K562 (cell line): ENCODE data around the gene PRAC1. TPM values are rescaled to one million over a fixed set of nuclear protein-coding genes. Genes with fewer than 3 reads are reported as not detected.

ENCODE experiments used
- ATAC-seq: fragments of 200-7000 bp; cut with Tn5 transposase; 3 replicates; pipeline ENCODE4 v1.9.1; 2020; ENCODE audit warnings: moderate library complexity
- BruUV-seq: library from RNA; stranded (reverse); fragments of 400-500 nt; replicated peaks from 2 replicates; lab custom pipeline; 2021; lab: Mats Ljungman, UMichigan
- CTCF ChIA-PET: fragments of 300-600 bp; formaldehyde crosslinking; extraction: SDS; loops from one replicate; lab custom pipeline; 2021; ENCODE audit warnings: low intra/inter-chr PET ratio; lab: Yijun Ruan, JAX
- POLR2A ChIA-PET: fragments of 300-600, 350-650 bp; sonication (Branson Sonifier 250); formaldehyde crosslinking; extraction: SDS; loops from one replicate; lab custom pipeline; 2021; ENCODE audit warnings: antibody characterized with exemption, inconsistent platforms; lab: Yijun Ruan, JAX
- DNase-seq, 4 experiments: peaks; one replicate each; pipeline versions ENCODE4 v3.0.0 to v3.0.0-alpha.2; 2011 to 2018; ENCODE audit warnings: low spot score in 3 of 4, mixed read lengths in 3 of 4; ENCODE audit errors: extremely low read depth in 1 of 4
- FAIRE-seq: peaks from 2 replicates; lab custom pipeline; 2011; peaks lifted over from hg19 to GRCh38; lab: Jason Lieb, UNC
- H2AFZ ChIP-seq: 2 replicates; pipeline ENCODE4 v1.6.0; 2011; ENCODE audit warnings: low read depth, low read length, control low read depth, inconsistent platforms
- H3K27ac ChIP-seq: fragments of 200-600 bp; 3 replicates; pipeline ENCODE4 v1.8.0; 2011; ENCODE audit warnings: low read depth, mild to moderate bottlenecking, control low read depth, inconsistent platforms, low read length, moderate library complexity, mixed read lengths; ENCODE audit errors: extremely low read depth
- H3K27me3 ChIP-seq, 2 experiments: fragments of 300-600 bp in 1 of 2; 2 replicates in 1 of 2; 3 replicates in 1 of 2; pipeline versions ENCODE4 v1.6.0 to v1.8.0; 2011; ENCODE audit warnings: inconsistent platforms in 2 of 2, low read length in 2 of 2, mild to moderate bottlenecking in 1 of 2, mixed read lengths in 1 of 2, moderate library complexity in 1 of 2; ENCODE audit not compliant: control insufficient read depth in 2 of 2, insufficient read depth in 2 of 2
- H3K36me3 ChIP-seq: fragments of 300-600 bp; 3 replicates; pipeline ENCODE4 v1.8.0; 2011; ENCODE audit warnings: mild to moderate bottlenecking, low read length, inconsistent platforms; ENCODE audit not compliant: control insufficient read depth, insufficient read depth
- H3K4me1 ChIP-seq, 2 experiments: fragments of 200-600 bp in 1 of 2; replicated peaks in 1 of 2; 2 replicates in 1 of 2; 3 replicates in 1 of 2; pipeline versions ENCODE4 v1.5.1 to v1.8.0; 2011; ENCODE audit warnings: inconsistent platforms in 2 of 2, low read length in 2 of 2, mild to moderate bottlenecking in 1 of 2, mixed read lengths in 1 of 2, moderate library complexity in 1 of 2; ENCODE audit not compliant: control insufficient read depth in 2 of 2, insufficient read depth in 2 of 2
- H3K4me2 ChIP-seq: 2 replicates; pipeline ENCODE4 v1.6.1; 2011; ENCODE audit warnings: low read length, control low read depth, inconsistent platforms, mixed read lengths; ENCODE audit not compliant: insufficient read depth
- H3K4me3 ChIP-seq: fragments of 200-600 bp; sonication (generic), shearing (Covaris generic); 2 replicates; pipeline ENCODE4 v1.5.1; 2016; ENCODE audit warnings: control low read depth, inconsistent platforms
- H3K79me2 ChIP-seq: fragments of 200-600 bp; 3 replicates; pipeline ENCODE4 v1.8.0; 2011; ENCODE audit warnings: low read length, inconsistent platforms; ENCODE audit not compliant: control insufficient read depth, insufficient read depth
- H3K9ac ChIP-seq, 2 experiments: 2 replicates each; pipeline versions ENCODE4 v1.6.0 to v1.6.1; 2011; ENCODE audit warnings: low read depth in 2 of 2, low read length in 2 of 2, control low read depth in 1 of 2, inconsistent platforms in 1 of 2, mild to moderate bottlenecking in 1 of 2, mixed read lengths in 1 of 2; ENCODE audit not compliant: insufficient read depth in 1 of 2
- H3K9me1 ChIP-seq: one replicate; pipeline ENCODE4 v1.6.0; 2011; ENCODE audit warnings: inconsistent platforms, mild to moderate bottlenecking, low read length, moderate library complexity; ENCODE audit not compliant: control insufficient read depth, insufficient read depth
- H3K9me3 ChIP-seq: replicated peaks from 2 replicates; pipeline ENCODE4 v1.5.1; 2011; ENCODE audit warnings: low read depth, low read length, inconsistent platforms; ENCODE audit not compliant: control insufficient read depth, insufficient read depth
- H4K20me1 ChIP-seq: replicated peaks from 2 replicates; pipeline ENCODE4 v1.6.1; 2011; ENCODE audit warnings: low read length, inconsistent platforms, mixed read lengths; ENCODE audit not compliant: control insufficient read depth, insufficient read depth
- CBX2 ChIP-seq: fragments of 200-600 bp; sonication (generic); IDR thresholded peaks from one replicate; pipeline ENCODE4 v1.6.1; 2012; ENCODE audit warnings: mild to moderate bottlenecking, low read length, inconsistent platforms; ENCODE audit not compliant: insufficient read depth, poor library complexity, severe bottlenecking
- RBM25 ChIP-seq: fragments of 200-400 bp; formaldehyde crosslinking; IDR thresholded peaks from 2 replicates; pipeline ENCODE4 v1.6.1; 2018; ENCODE audit warnings: low read length, low read depth, moderate library complexity; ENCODE audit not compliant: severe bottlenecking
- WGBS: fragments of 100-300 bp; shearing (Covaris generic); methylation state at CpG from one replicate; pipeline ENCODE4 v1.1.6; 2016; ENCODE audit warnings: low coverage, mixed read lengths; ENCODE audit not compliant: insufficient coverage; ENCODE audit errors: missing lambda C conversion rate; 5-methylcytosine and 5-hydroxymethylcytosine counted together
- in situ Hi-C: fragments of 300-500 bp; cut with MboI; formaldehyde crosslinking; loops from 4 replicates; pipeline ENCODE4 v1.15.0; 2018; ENCODE audit warnings: inconsistent platforms, mixed read lengths
- intact Hi-C: fragments of 100-400 bp; cut with micrococcal nuclease; formaldehyde crosslinking; loops from 2 replicates; pipeline ENCODE4 v1.14.2; 2022
- polyA plus RNA-seq, 8 experiments: library from polyadenylated mRNA; depleted of rRNA in 4 of 8; stranded (reverse) in 5 of 8; unstranded in 3 of 8; fragments of >200 nt; fragmentation: Nextera tagmentation in 2 of 8; fragmentation: Illumina TruSeq in 1 of 8; extraction: Ambion mirVana in 2 of 8; extraction: Trizol in 1 of 8; gene quantifications; 2 replicates each; pipeline versions ENCODE4 v1.2.1 to v1.2.3, GENCODE V29; 2011 to 2014; ENCODE audit warnings: inconsistent platforms in 1 of 8, missing spikeins in 1 of 8
- total RNA-seq, 7 experiments: library from RNA; depleted of rRNA in 6 of 7; stranded (reverse); fragments of >200 nt in 6 of 7; fragmentation: Illumina TruSeq in 2 of 7; extraction: Trizol in 2 of 7; gene quantifications; 2 replicates each; pipeline versions ENCODE4 v1.2.1 to v1.2.3, GENCODE V29; 2011 to 2021; ENCODE audit warnings: low replicate concordance in 1 of 7
- TF ChIP-seq, protein P1 (sequence below), 2 experiments: fragments of 200-800 bp in 1 of 2; sonication (Bioruptor generic) in 1 of 2; sonication (generic) in 1 of 2; formaldehyde crosslinking in 1 of 2; IDR thresholded peaks in 1 of 2; conservative IDR thresholded peaks in 1 of 2; 2 replicates each; pipeline versions ENCODE4 v1.5.0 to v1.6.1; 2016 to 2020; ENCODE audit warnings: missing compliant biosample characterization in 1 of 2, missing genetic modification characterization in 1 of 2, missing genetic modification reagents in 1 of 2

Gene PRAC1
- total and polyA plus RNA-seq, 9 of the 15 experiments (the other 6 are each of a cell fraction or from before 2014, with no cell fraction given) = not detected

DNA sequence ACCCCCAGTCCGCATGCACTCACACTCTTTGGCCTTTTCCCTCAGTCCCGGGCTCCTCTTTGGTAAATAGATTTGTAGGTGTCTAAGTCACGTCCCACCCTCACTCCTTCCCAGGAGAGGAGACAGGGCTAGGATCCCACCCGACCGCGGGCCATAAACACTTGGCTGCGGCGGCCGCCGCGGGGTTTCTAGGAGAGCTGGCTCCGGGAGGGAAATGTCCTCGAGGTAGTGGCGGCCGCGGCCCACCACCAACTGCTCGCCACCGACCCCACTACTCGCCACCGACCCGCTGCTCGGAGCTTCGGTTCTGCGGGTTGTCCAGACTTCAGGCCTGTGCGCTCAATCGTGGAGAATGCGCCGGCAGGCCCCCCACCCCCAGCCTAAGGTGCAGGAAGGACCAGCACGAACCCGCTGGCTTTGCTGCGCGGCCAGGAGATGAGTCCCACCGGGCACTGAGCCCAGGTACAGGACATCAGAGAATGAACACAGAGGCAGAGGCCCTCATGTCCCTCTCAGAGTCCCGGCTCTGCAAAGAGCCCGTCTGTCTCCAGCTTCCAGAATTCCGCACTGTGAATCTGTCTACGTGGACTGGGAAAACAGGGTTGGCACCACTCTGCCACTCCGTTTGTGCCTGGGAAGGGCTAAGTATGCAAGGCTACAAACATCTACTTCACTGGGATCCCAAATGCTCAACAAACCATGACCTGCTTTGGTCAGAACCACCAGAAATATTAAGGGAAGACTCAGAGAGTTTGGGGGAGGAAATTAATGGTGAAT is 3.2 kb upstream of the PRAC1 start:
- peaks cover 0 to 20% of the 10 kb centered on the region in 2 experiments; a peak in 2 of 5 replicates for H3K4me1 ChIP-seq
- in situ Hi-C loops (no loop called here), intact Hi-C loops (loop anchor here (2.0 kb wide), 1 partner anchor 47 kb away; no protein-coding TSS in a partner anchor)
- no peak for TF ChIP-seq RBM25
- TF ChIP-seq, protein P1, sequence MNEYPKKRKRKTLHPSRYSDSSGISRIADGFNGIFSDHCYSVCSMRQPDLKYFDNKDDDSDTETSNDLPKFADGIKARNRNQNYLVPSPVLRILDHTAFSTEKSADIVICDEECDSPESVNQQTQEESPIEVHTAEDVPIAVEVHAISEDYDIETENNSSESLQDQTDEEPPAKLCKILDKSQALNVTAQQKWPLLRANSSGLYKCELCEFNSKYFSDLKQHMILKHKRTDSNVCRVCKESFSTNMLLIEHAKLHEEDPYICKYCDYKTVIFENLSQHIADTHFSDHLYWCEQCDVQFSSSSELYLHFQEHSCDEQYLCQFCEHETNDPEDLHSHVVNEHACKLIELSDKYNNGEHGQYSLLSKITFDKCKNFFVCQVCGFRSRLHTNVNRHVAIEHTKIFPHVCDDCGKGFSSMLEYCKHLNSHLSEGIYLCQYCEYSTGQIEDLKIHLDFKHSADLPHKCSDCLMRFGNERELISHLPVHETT (CRISPR knock-in tag; conservative IDR thresholded peaks at IDR 0.05 in 1 of 2, IDR thresholded peaks at IDR 0.05 in 1 of 2) = no peak
- TF ChIP-seq CBX2 = peak; percentile 31
- no peak overlapping the region for H3K27ac ChIP-seq
- H3K4me2 ChIP-seq = no peak overlapping the region
- no peaks in the 10 kb centered on the region for H3K79me2 ChIP-seq
- no peak for ATAC-seq
- POLR2A ChIA-PET = interaction anchor here (0.6 to 2.3 kb wide), 6 partner anchors 9 to 154 kb away, joined by 3 to 7 read pairs (median 3); no protein-coding TSS in a partner anchor
- CTCF ChIA-PET = interaction anchor here (0.6 to 2.6 kb wide), 4 partner anchors 58 to 159 kb away, joined by 3 to 21 read pairs (median 6); no protein-coding TSS in a partner anchor
- no peaks in the 10 kb centered on the region for H3K9me1 ChIP-seq
- DNase-seq = no peak
- H3K9me3 ChIP-seq = no peaks in the 10 kb centered on the region
- 9% methylated on average over 29 of the region's 38 CpGs for whole genome bisulfite sequencing
- H4K20me1 ChIP-seq = peaks cover 3% of the 10 kb centered on the region; the same call in 1 of the 2 replicates
- FAIRE-seq = no peak
- no peak overlapping the region for H3K4me3 ChIP-seq
- no peaks in the 10 kb centered on the region for H3K36me3 ChIP-seq
- peaks cover 72 to 82% of the 10 kb centered on the region in 2 experiments for H3K27me3 ChIP-seq
- H3K9ac ChIP-seq = no peak overlapping the region
- BruUV-seq = no TSS peak
- H2AFZ ChIP-seq = no peak overlapping the region
